GM12864 (cell line): ENCODE results near the gene IGSF23.
"Not testable (repeated sequence)": the region's sequence is repeated elsewhere in the genome, so short reads cannot be mapped to it uniquely, and the experiment has no call there.

Experiments
- DNase-seq: peaks from one replicate; pipeline ENCODE4 v3.0.0-alpha.2; 2011; ENCODE audit warnings: low read depth
- H3K4me3 ChIP-seq: 2 replicates; pipeline ENCODE4 v1.5.1; 2011; ENCODE audit warnings: mild to moderate bottlenecking, low read depth, low read length, control low read depth
- CTCF ChIP-seq: IDR thresholded peaks from 2 replicates; pipeline ENCODE4 v1.5.1; 2011; ENCODE audit warnings: low read depth, mild to moderate bottlenecking, moderate library complexity, low read length, control low read depth, inconsistent platforms; ENCODE audit errors: missing control alignments

Gene IGSF23

GRCh38 chr19:44587963-44588770, 25.2 kb upstream of the IGSF23 start:
- DNase-seq: no peak
- H3K4me3 ChIP-seq: no peak overlapping the region
- TF ChIP-seq CTCF: no peak

GRCh38 chr19:44588771-44589112, 24.6 kb upstream of the IGSF23 start:
- no peak for DNase-seq
- TF ChIP-seq CTCF: no peak
- H3K4me3 ChIP-seq: no peak overlapping the region

DNA sequence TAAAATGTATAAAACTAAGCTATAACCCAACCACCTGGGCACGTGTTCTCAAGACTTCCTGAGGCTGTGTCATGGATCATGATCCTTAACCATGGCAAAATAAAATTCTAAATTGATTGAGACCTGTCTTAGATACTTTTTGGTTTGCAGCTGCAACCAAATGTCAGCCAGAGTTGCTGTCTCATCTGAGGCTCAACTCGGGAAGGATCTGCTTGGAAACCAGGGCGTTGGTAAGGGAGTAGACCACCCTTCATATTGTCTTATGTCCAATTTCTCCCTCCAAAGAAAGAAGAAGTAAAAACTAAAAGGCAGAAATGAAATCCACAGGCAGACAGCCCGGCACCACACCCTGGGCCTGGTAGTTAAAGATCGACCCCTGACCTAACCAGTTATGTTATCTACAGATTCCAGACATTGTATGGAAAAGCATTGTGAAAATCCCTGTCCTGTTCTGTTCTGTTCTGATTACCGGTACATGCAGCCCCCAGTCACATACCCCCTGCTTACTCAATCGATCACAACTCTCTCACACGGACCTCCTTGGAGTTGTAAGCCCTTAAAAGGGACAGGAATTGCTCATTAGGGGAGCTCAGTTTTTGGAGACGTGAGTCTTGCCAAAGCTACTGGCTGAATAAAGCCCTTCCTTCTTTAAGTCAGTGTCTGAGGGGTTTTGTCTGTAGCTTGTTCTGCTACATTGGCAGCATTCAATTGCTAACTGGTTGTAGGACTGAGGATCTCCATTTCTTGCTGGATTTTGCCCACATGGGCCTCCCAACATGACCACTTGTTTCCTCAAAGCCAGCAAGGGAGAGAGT, 22.9 kb upstream of the IGSF23 start:
- no peak for DNase-seq
- H3K4me3 ChIP-seq: no peak overlapping the region
- no peak for TF ChIP-seq CTCF

GRCh38 chr19:44591340-44591993, 21.9 kb upstream of the IGSF23 start:
- not testable (repeated sequence) for DNase-seq

DNA sequence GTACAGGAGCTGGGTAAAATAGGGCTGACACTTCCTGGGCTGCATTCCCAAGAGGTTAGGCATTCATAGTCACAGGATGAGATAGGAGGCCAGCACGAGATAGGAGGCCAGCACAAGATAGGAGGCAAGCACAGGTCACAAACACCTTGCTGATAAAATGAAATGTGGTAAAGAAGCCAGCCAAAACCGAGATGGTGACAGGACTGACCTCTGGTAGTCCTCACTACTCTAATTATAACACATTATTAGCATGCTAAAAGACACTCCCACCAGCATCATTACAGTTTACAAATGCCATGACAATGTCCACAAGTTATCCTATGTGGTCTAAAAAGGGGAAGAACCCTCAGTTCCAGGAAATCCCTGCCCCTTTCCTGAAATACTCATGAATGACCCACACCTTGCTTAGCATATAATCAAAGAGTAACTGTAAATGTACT, 20.9 kb upstream of the IGSF23 start:
- TF ChIP-seq CTCF: no peak
- DNase-seq: no peak
- H3K4me3 ChIP-seq: no peak overlapping the region

More at GRCh38 chr19:44591340-44591993, 21.9 kb upstream of the IGSF23 start:
- H3K4me3 ChIP-seq: not testable (repeated sequence)

DNA sequence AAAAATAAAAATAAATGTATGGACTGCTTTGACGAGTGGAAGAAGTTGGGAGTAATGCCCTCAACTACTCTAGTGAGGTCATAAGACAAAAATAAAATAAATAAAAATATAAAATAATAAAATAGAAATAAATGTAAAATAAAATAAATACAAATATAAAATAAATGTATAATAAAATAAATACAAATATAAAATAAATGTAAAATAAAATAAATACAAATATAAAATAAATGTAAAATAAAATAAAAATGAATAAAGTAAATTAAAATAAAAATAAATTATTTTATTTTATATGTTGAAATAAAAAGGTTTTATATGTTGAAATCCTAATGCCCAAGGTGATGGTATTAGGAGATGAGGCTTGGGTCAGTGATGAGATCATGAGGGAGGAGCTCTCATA, 20.1 kb upstream of the IGSF23 start:
- no peak for TF ChIP-seq CTCF
- DNase-seq: no peak
- no peak overlapping the region for H3K4me3 ChIP-seq

DNA sequence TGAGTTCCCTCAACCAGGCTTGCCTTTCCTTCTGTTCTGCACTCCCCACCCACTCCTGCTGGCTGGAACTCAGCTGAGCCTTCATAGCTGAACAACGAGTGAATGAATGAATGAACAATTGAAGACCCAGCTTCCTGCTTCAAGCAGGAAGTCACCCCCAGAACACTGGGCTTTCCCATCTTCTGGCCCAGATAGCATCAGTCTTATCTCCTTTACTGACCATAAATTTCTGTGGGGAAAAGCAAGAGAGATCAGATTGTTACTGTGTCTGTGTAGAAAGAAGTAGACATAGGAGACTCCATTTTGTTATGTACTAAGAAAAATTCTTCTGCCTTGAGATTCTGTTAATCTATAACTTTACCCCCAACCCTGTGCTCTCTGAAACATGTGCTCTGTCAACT, 19.5 kb upstream of the IGSF23 start:
- H3K4me3 ChIP-seq, DNase-seq: not testable (repeated sequence)
